ENCODE measurements around the gene LNX2. TPM values are rescaled to one million over a fixed set of nuclear protein-coding genes. Genes with fewer than 3 reads are reported as not detected.
"Not testable (repeated sequence)": the region's sequence is repeated elsewhere in the genome, so short reads cannot be mapped to it uniquely, and the experiment has no call there.

LNX2 gene
- total and polyA plus RNA-seq, 5 donors: 4.5 to 15.3 (median 10.4) TPM

DNA sequence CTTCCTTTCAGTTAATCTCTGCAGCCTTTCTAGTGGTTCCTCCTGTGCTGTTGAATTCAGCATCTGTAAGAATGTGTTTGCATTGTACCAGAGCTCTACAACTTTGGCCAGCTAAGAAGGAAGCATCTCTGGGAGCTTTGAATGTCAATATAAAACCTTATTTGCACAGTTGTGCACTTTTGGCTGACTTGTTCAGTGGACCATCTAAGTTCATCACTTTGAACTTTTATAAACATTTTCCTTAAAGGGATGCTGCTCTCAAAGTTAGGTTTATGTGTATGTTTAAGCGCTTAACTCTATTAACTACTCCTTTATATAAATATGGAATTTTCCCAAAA, 16.9 kb upstream of the LNX2 start:
- 94% methylated on average over 1 of the region's 1 CpG for WGBS
- ATAC-seq: no peak
- H3K27ac ChIP-seq (ENCODE audit: low read length): no peak overlapping the region

GRCh38 chr13:27636589-27637288, 16.4 kb upstream of the LNX2 start:
- Histone ChIP-seq H3K9me3 (ENCODE audit: control insufficient read depth, low read length) (no peaks in the 10 kb centered on the region), H3K4me1 (ENCODE audit: control insufficient read depth, insufficient read depth, low read length) (peaks cover 6% of the 10 kb centered on the region), H3K4me3 (ENCODE audit: low read length) (no peak overlapping the region), H3K27ac (ENCODE audit: low read length) (no peak overlapping the region), H3K27me3 (ENCODE audit: control insufficient read depth, insufficient read depth) (no peaks in the 10 kb centered on the region)
- 62% methylated on average over 6 of the region's 6 CpGs for WGBS
- intact Hi-C loops (cut with DNase I): no loop called here
- no peak for ATAC-seq
- no peak for DNase-seq

More for the DNA sequence above, 16.9 kb upstream of the LNX2 start:
- no peak for DNase-seq
- intact Hi-C loops (cut with DNase I): no loop called here
- Histone ChIP-seq H3K27me3 (ENCODE audit: control insufficient read depth, insufficient read depth) (no peaks in the 10 kb centered on the region), H3K9me3 (ENCODE audit: control insufficient read depth, low read length) (no peaks in the 10 kb centered on the region), H3K4me3 (ENCODE audit: low read length) (no peak overlapping the region), H3K4me1 (ENCODE audit: control insufficient read depth, insufficient read depth, low read length) (peaks cover 7% of the 10 kb centered on the region)

GRCh38 chr13:27635266-27635665, 14.9 kb upstream of the LNX2 start:
- H3K27ac ChIP-seq (ENCODE audit: low read length): no peak overlapping the region
- DNase-seq (no peak), ATAC-seq (no peak)
- H3K9me3 ChIP-seq (ENCODE audit: control insufficient read depth, low read length): no peaks in the 10 kb centered on the region
- H3K4me3 ChIP-seq (ENCODE audit: low read length): no peak overlapping the region
- H3K4me1 ChIP-seq (ENCODE audit: control insufficient read depth, insufficient read depth, low read length): peaks cover 4% of the 10 kb centered on the region
- H3K27me3 ChIP-seq (ENCODE audit: control insufficient read depth, insufficient read depth): no peaks in the 10 kb centered on the region
- intact Hi-C loops (cut with DNase I): no loop called here
- 91% methylated on average over 1 of the region's 1 CpG for WGBS

GRCh38 chr13:27634791-27635190, 14.5 kb upstream of the LNX2 start:
- Histone ChIP-seq H3K4me1 (ENCODE audit: control insufficient read depth, insufficient read depth, low read length) (peaks cover 4% of the 10 kb centered on the region), H3K27ac (ENCODE audit: low read length) (no peak overlapping the region), H3K4me3 (ENCODE audit: low read length) (no peak overlapping the region), H3K9me3 (ENCODE audit: control insufficient read depth, low read length) (no peaks in the 10 kb centered on the region), H3K27me3 (ENCODE audit: control insufficient read depth, insufficient read depth) (no peaks in the 10 kb centered on the region)
- DNase-seq (no peak), ATAC-seq (no peak)
- intact Hi-C loops (cut with DNase I): no loop called here
- WGBS: 90% methylated on average over 3 of the region's 3 CpGs

DNA sequence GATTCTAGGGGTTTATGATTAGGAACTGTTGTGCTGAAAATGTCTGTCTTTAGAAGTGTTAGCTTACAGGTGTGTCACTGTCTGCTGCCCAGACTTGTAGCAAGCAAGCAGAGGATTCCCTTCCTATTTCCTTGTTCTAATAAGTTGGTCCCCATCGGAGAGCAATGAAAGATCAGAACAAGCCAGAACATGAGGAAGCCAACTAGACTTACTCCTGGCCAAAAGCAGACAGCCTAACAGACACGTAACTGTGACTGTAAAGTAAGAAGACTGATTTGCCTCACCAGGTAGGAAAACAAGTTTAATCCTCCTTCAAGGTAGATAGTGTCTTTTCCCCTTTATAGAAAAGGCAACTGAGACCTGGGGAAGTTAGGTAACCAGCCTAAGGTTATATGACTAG, 13.9 kb upstream of the LNX2 start:
- ATAC-seq: no peak
- H3K27me3 ChIP-seq (ENCODE audit: control insufficient read depth, insufficient read depth): no peaks in the 10 kb centered on the region
- H3K4me3 ChIP-seq (ENCODE audit: low read length): no peak overlapping the region
- 71% methylated on average over 2 of the region's 2 CpGs for WGBS
- H3K9me3 ChIP-seq (ENCODE audit: control insufficient read depth, low read length): no peaks in the 10 kb centered on the region
- no peak for DNase-seq
- no peak overlapping the region for H3K27ac ChIP-seq (ENCODE audit: low read length)
- intact Hi-C loops (cut with DNase I): no loop called here
- peaks cover 4% of the 10 kb centered on the region for H3K4me1 ChIP-seq (ENCODE audit: control insufficient read depth, insufficient read depth, low read length)

DNA sequence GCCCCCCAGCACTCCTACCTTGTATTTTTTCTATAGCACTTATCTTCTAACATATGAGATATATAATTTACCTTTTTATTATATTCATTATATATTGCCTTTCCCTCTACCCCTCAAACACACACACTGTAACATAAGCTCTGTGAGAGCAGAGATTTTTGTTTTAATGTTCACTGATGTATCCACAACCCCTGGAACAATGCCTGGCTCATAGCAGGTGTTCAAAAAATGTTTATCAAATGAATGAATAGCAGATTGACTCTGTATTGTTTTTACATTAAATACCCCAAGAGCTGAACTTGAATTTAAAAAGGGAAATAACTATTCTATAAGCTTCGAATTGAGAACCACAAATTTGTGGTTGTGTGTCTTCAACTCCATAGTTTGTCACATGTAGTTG, 12.3 kb upstream of the LNX2 start:
- no peak overlapping the region for H3K27ac ChIP-seq (ENCODE audit: low read length)
- no peaks in the 10 kb centered on the region for H3K27me3 ChIP-seq (ENCODE audit: control insufficient read depth, insufficient read depth)
- H3K4me3 ChIP-seq (ENCODE audit: low read length): no peak overlapping the region
- H3K9me3 ChIP-seq (ENCODE audit: control insufficient read depth, low read length): no peaks in the 10 kb centered on the region
- WGBS: 94% methylated on average over 1 of the region's 1 CpG
- DNase-seq (no peak), ATAC-seq (no peak)
- intact Hi-C loops (cut with DNase I): no loop called here
- peaks cover 4% of the 10 kb centered on the region for H3K4me1 ChIP-seq (ENCODE audit: control insufficient read depth, insufficient read depth, low read length)

- intact Hi-C loops (cut with DNase I): no loop called here
- Histone ChIP-seq H3K9me3 (ENCODE audit: control insufficient read depth, low read length) (no peaks in the 10 kb centered on the region), H3K4me3 (ENCODE audit: low read length) (no peak overlapping the region), H3K4me1 (ENCODE audit: control insufficient read depth, insufficient read depth, low read length) (peaks cover 4% of the 10 kb centered on the region), H3K27ac (ENCODE audit: low read length) (no peak overlapping the region), H3K27me3 (ENCODE audit: control insufficient read depth, insufficient read depth) (no peaks in the 10 kb centered on the region)
- no peak for DNase-seq
- no peak for ATAC-seq
- WGBS: 95% methylated on average over 4 of the region's 4 CpGs
These were observed 11.9 kb upstream of the LNX2 start for GRCh38 chr13:27632214-27632613.

DNA sequence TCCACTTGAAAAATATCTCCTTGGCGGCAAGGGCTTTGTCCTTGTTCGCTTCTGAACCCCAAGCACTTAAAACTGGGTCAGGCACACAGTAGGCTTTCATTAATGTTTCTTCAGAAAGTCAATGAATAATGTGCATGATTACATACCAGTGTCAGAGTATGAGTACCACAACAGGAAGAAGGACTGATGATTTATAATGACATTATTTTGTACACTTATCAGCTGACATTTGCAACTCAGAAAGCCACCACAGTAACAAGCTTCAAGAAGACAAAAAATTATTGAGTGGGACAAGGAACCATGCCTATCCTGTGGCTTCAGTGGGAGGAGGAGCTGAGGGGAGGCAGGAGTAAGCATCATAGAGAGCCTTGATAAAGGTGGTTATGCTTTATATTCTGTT, 11.3 kb upstream of the LNX2 start:
- intact Hi-C loops (cut with DNase I): no loop called here
- WGBS: 96% methylated on average over 2 of the region's 2 CpGs
- ATAC-seq (no peak), DNase-seq (no peak)
- Histone ChIP-seq H3K4me1 (ENCODE audit: control insufficient read depth, insufficient read depth, low read length) (peaks cover 4% of the 10 kb centered on the region), H3K9me3 (ENCODE audit: control insufficient read depth, low read length) (no peaks in the 10 kb centered on the region), H3K4me3 (ENCODE audit: low read length) (no peak overlapping the region), H3K27ac (ENCODE audit: low read length) (no peak overlapping the region), H3K27me3 (ENCODE audit: control insufficient read depth, insufficient read depth) (no peaks in the 10 kb centered on the region)

- no peak for ATAC-seq
- WGBS: 90% methylated on average over 4 of the region's 4 CpGs
- no peak overlapping the region for H3K4me3 ChIP-seq (ENCODE audit: low read length)
- no peaks in the 10 kb centered on the region for H3K9me3 ChIP-seq (ENCODE audit: control insufficient read depth, low read length)
- H3K27me3 ChIP-seq (ENCODE audit: control insufficient read depth, insufficient read depth): no peaks in the 10 kb centered on the region
- H3K4me1 ChIP-seq (ENCODE audit: control insufficient read depth, insufficient read depth, low read length): peaks cover 4% of the 10 kb centered on the region
- no peak overlapping the region for H3K27ac ChIP-seq (ENCODE audit: low read length)
- intact Hi-C loops (cut with DNase I): no loop called here
- DNase-seq: no peak
These were observed 10.8 kb upstream of the LNX2 start for GRCh38 chr13:27631156-27631555.

DNA sequence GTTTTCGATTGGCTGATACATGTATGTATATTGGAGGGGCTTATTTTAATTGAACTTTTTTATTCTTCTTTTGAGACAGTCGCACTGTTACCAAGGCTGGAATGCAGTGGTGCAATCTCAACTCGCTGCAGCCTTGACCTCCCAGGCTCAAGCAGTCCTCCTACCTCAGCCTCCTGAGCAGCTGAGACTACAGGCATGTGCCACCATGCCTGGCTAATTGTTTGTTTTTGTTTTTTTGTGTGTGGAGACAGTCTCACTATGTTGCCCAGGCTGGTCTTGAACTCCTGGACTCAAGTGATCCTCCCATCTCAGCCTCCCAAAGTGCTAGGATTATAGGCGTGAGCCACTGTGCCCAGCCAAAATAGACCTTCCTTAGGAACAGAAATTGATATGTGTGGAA, 8.4 kb upstream of the LNX2 start:
- WGBS: 99% methylated on average over 4 of the region's 4 CpGs
- H3K4me1 ChIP-seq (ENCODE audit: control insufficient read depth, insufficient read depth, low read length); H3K4me3 ChIP-seq (ENCODE audit: low read length); DNase-seq; intact Hi-C loops (cut with DNase I); H3K9me3 ChIP-seq (ENCODE audit: control insufficient read depth, low read length); ATAC-seq; H3K27me3 ChIP-seq (ENCODE audit: control insufficient read depth, insufficient read depth); H3K27ac ChIP-seq (ENCODE audit: low read length): not testable (repeated sequence)

GRCh38 chr13:27628081-27628480, 7.8 kb upstream of the LNX2 start:
- Histone ChIP-seq H3K4me1 (ENCODE audit: control insufficient read depth, insufficient read depth, low read length) (peaks cover 3% of the 10 kb centered on the region), H3K27me3 (ENCODE audit: control insufficient read depth, insufficient read depth) (no peaks in the 10 kb centered on the region), H3K9me3 (ENCODE audit: control insufficient read depth, low read length) (no peaks in the 10 kb centered on the region), H3K4me3 (ENCODE audit: low read length) (no peak overlapping the region), H3K27ac (ENCODE audit: low read length) (no peak overlapping the region)
- DNase-seq (no peak), ATAC-seq (no peak)
- intact Hi-C loops (cut with DNase I): no loop called here
- 69% methylated on average over 4 of the region's 4 CpGs for WGBS

DNA sequence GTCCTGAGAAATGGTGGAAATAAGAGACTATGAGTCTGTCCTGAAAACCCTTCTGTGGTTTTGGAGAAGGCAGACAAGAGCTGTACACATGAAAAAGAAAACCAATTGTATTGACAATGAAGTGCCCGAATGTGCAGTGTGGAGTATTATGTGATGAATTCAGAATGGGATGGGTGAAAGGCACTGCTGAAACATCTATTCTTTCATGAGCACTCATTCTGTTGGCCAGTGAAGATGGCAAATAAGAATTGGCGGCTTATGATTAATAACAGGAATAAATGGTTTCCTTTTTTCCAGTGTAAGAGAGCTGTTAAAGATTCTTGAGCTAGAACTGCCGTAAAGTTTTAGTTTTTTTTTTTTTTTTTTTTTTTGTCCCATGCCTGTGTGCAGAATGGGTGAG, 7.1 kb upstream of the LNX2 start:
- intact Hi-C loops (cut with DNase I): no loop called here
- WGBS: 81% methylated on average over 3 of the region's 3 CpGs
- no peak for DNase-seq

More for the DNA sequence above, 7.1 kb upstream of the LNX2 start:
- no peak for ATAC-seq
- H3K9me3 ChIP-seq (ENCODE audit: control insufficient read depth, low read length): no peaks in the 10 kb centered on the region
- H3K27me3 ChIP-seq (ENCODE audit: control insufficient read depth, insufficient read depth): no peaks in the 10 kb centered on the region
- H3K4me1 ChIP-seq (ENCODE audit: control insufficient read depth, insufficient read depth, low read length): peaks cover 5% of the 10 kb centered on the region
- no peak overlapping the region for H3K4me3 ChIP-seq (ENCODE audit: low read length)
- H3K27ac ChIP-seq (ENCODE audit: low read length): no peak overlapping the region
